HG03457 (cell line): ENCODE data around the gene TNFSF11.

ENCODE experiments used
- ATAC-seq: cut with Tn5 transposase; IDR thresholded peaks from one replicate; pipeline ENCODE4 v1.9.1; 2021; ENCODE audit warnings: moderate number of reproducible peaks; ENCODE audit not compliant: unreplicated experiment

Gene TNFSF11

DNA sequence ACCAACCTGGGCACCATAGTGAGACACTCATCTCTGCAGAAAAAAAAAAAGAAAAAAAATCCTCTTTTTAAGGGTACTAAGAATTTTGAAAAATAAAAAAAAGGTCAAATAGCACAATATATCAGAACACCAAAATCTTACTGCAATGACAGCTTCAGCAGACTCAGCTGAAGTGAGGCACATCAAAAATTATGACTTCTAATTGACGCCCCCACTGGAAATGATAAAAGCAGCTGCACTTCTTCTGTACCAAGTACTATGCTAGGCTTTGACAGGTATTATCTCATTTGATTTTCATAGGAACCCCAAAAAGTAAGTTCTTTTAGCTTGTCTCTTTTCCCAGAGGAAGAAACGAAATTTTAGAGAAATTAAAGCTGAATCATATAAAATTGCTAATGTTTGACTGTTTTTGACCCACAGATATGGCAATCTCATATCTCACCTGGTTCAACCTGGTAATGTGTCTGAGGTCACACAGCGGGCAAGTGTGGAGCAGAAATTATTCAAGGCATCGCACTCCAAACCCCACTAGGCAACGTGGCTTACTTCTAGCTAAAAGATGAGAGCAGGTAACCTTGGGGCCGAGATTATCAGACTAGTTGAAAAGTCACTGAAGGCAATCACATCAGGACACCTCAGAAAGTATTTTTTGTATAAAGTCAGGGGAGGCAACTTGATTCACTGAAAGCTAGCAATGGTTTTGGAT is 78.1 kb downstream of the TNFSF11 start:
- no peak for ATAC-seq

- ATAC-seq, result no peak
These were observed 78.9 kb downstream of the TNFSF11 start for GRCh38 chr13:42652642-42653415.

- ATAC-seq, result no peak
These were observed 79.7 kb downstream of the TNFSF11 start for GRCh38 chr13:42653679-42654078.

GRCh38 chr13:42654212-42654611 is 80.3 kb downstream of the TNFSF11 start:
- no peak for ATAC-seq

GRCh38 chr13:42654722-42655121 is 80.8 kb downstream of the TNFSF11 start:
- no peak for ATAC-seq

- ATAC-seq, result no peak
These were observed 82.2 kb downstream of the TNFSF11 start for GRCh38 chr13:42656161-42656560.

DNA sequence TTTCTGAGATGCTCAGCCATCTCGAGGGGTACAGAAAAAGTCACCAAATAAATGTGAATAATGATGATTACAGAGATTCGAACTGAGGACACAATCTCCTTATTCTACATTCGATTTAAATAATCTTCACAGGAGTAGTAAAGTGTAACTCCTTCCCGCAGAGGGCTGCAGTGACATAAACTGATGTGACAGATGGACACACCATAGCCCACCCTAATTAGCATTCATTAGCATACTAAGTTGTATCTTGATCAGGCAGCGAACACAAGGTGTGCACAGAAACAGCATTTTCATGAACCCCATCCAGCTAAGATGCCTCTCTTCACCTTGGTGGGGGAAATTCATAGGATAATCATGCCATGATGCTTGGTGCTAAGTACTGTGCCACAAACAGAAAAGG is 83.0 kb downstream of the TNFSF11 start:
- ATAC-seq, result no peak
